ENCODE results near the gene VIP. TPM values are rescaled to one million over a fixed set of nuclear protein-coding genes. Genes with fewer than 3 reads are reported as not detected.

VIP gene
- total RNA-seq, 1 experiment from 2014 or later = not detected

DNA sequence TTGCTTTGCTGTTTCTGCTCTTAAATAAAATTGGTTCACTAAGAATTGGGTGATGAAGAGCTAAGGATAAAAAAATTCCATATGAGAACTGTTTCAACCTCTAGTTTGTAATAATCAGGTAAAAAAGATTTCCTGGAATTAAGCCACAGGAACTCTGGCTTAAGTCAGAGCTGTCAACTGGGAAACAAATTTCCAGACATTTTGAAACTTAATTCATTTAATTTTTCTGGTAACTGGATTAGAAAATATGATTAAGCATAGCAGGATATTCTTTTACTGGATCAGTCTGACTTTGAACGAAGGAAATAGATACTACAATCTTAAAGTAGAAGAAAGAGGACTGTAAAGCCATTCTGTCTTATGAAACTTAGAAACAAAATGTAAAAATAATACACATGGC, 1.3 kb upstream of the VIP start:
- TF ChIP-seq, protein P1, sequence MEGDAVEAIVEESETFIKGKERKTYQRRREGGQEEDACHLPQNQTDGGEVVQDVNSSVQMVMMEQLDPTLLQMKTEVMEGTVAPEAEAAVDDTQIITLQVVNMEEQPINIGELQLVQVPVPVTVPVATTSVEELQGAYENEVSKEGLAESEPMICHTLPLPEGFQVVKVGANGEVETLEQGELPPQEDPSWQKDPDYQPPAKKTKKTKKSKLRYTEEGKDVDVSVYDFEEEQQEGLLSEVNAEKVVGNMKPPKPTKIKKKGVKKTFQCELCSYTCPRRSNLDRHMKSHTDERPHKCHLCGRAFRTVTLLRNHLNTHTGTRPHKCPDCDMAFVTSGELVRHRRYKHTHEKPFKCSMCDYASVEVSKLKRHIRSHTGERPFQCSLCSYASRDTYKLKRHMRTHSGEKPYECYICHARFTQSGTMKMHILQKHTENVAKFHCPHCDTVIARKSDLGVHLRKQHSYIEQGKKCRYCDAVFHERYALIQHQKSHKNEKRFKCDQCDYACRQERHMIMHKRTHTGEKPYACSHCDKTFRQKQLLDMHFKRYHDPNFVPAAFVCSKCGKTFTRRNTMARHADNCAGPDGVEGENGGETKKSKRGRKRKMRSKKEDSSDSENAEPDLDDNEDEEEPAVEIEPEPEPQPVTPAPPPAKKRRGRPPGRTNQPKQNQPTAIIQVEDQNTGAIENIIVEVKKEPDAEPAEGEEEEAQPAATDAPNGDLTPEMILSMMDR (IDR thresholded peaks at IDR 0.05; ENCODE audit: unreplicated experiment) = no peak
- H3K27ac Mint-ChIP-seq (ENCODE audit: low read depth, unreplicated experiment) = no peak overlapping the region
- no peaks in the 10 kb centered on the region for H3K36me3 Mint-ChIP-seq (ENCODE audit: insufficient read depth, unreplicated experiment)
- POLR2A ChIA-PET = interaction anchor here (0.6 to 1.3 kb wide), 4 partner anchors 12 to 261 kb away, joined by 3 read pairs; no protein-coding TSS in a partner anchor
- DNase-seq (ENCODE audit: unreplicated experiment) = no peak
- no TSS peak for BruUV-seq (replicated peaks)
- no peaks in the 10 kb centered on the region for H3K9me3 Mint-ChIP-seq (ENCODE audit: unreplicated experiment)
- CTCF ChIA-PET = interaction anchor here (0.6 to 5.3 kb wide), 9 partner anchors 13 to 511 kb away, joined by 3 to 49 read pairs (median 5); no protein-coding TSS in a partner anchor
- H3K4me3 Mint-ChIP-seq (ENCODE audit: unreplicated experiment) = no peak overlapping the region
- intact Hi-C loops (cut with micrococcal nuclease) = loop anchor here (1.0 to 2.0 kb wide), 2 partner anchors 147 to 275 kb away; no protein-coding TSS in a partner anchor
- H3K27me3 Mint-ChIP-seq (ENCODE audit: insufficient read depth, unreplicated experiment) = peaks cover 41% of the 10 kb centered on the region
- H3K4me1 Mint-ChIP-seq (ENCODE audit: insufficient read depth, unreplicated experiment) = peaks cover 13% of the 10 kb centered on the region

DNA sequence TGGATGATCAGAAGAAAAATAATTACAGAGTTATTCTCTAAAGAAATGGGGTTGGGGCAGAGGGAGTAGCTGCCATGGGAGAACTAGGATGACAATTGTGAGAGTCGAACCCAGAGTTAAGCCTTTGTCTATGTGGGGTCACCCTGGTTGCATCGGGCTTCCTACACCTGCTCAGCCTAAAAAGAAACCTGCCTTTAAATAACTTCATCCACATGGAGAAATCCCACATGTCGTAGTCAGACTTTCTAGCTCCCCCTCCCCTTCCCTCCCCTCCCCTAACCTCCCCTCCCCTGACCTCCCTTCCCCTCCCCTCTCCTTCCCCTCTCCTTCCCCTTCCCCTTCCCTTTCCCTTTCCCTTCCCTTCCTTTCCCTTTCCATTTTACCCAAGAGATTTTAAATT, 14.7 kb downstream of the VIP start:
- Mint-ChIP-seq H3K9me3 (ENCODE audit: unreplicated experiment) (no peaks in the 10 kb centered on the region), H3K27ac (ENCODE audit: low read depth, unreplicated experiment) (no peak overlapping the region), H3K36me3 (ENCODE audit: insufficient read depth, unreplicated experiment) (no peaks in the 10 kb centered on the region), H3K4me3 (ENCODE audit: unreplicated experiment) (no peak overlapping the region), H3K27me3 (ENCODE audit: insufficient read depth, unreplicated experiment) (no peaks in the 10 kb centered on the region), H3K4me1 (ENCODE audit: insufficient read depth, unreplicated experiment) (no peaks in the 10 kb centered on the region)
- no peak for DNase-seq (ENCODE audit: unreplicated experiment)
- intact Hi-C loops (cut with micrococcal nuclease) = no loop called here
- ChIA-PET CTCF (no interaction called here), POLR2A (no interaction called here)
- TF ChIP-seq, protein P1 (IDR thresholded peaks at IDR 0.05; ENCODE audit: unreplicated experiment) = no peak
- BruUV-seq (replicated peaks) = no TSS peak

DNA sequence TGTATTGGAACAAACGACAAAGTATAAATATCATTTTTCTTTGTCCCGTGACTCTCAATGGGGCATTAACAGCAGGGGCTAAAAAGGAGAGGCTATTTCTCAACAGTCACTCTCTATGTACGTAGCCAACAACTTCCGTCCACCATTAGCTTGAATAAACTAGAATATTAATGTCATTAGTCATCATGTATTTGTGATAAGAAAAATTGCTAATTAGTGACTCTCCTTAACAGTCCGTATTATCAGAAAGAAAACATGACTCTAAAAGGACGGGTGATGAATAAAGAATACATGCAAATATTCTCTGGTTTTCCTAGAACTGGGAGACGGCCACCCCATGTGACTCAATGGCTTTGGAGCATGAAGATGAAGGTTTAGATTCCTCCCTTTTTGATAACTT, 18.6 kb downstream of the VIP start:
- ChIA-PET CTCF (no interaction called here), POLR2A (no interaction called here)
- intact Hi-C loops (cut with micrococcal nuclease) = no loop called here
- no peaks in the 10 kb centered on the region for H3K27me3 Mint-ChIP-seq (ENCODE audit: insufficient read depth, unreplicated experiment)
- H3K4me3 Mint-ChIP-seq (ENCODE audit: unreplicated experiment) = no peak overlapping the region
- TF ChIP-seq, protein P1 (IDR thresholded peaks at IDR 0.05; ENCODE audit: unreplicated experiment) = no peak
- DNase-seq (ENCODE audit: unreplicated experiment) = no peak
- no peaks in the 10 kb centered on the region for H3K4me1 Mint-ChIP-seq (ENCODE audit: insufficient read depth, unreplicated experiment)
- H3K27ac Mint-ChIP-seq (ENCODE audit: low read depth, unreplicated experiment) = no peak overlapping the region
- BruUV-seq (replicated peaks) = no TSS peak
- no peaks in the 10 kb centered on the region for H3K9me3 Mint-ChIP-seq (ENCODE audit: unreplicated experiment)
- no peaks in the 10 kb centered on the region for H3K36me3 Mint-ChIP-seq (ENCODE audit: insufficient read depth, unreplicated experiment)

DNA sequence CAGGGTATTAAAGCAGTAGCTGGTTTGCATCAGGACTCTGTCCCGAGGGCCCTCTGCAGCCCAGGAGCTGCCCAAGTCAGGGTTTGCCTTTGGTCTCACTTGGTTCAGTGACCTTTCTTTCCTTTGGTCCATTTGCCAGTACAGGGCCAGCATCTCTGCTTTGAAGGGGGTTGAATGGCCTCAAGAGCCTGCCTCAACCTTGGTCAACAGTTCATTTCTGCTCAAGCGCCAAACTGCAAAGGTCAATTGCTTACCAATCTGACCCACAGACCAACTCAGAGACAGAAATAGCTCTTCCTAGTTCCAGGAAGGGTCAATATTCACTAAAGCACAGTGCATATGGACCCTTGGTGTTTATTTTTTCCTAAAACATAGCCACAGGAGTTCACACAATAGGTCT, 19.4 kb downstream of the VIP start:
- Mint-ChIP-seq H3K36me3 (ENCODE audit: insufficient read depth, unreplicated experiment) (no peaks in the 10 kb centered on the region), H3K4me3 (ENCODE audit: unreplicated experiment) (no peak overlapping the region), H3K9me3 (ENCODE audit: unreplicated experiment) (no peaks in the 10 kb centered on the region), H3K27ac (ENCODE audit: low read depth, unreplicated experiment) (no peak overlapping the region), H3K4me1 (ENCODE audit: insufficient read depth, unreplicated experiment) (no peaks in the 10 kb centered on the region), H3K27me3 (ENCODE audit: insufficient read depth, unreplicated experiment) (no peaks in the 10 kb centered on the region)
- POLR2A ChIA-PET = no interaction called here
- TF ChIP-seq, protein P1 (IDR thresholded peaks at IDR 0.05; ENCODE audit: unreplicated experiment) = no peak
- intact Hi-C loops (cut with micrococcal nuclease) = no loop called here
- CTCF ChIA-PET = interaction anchor here (0.6 to 0.7 kb wide), 2 partner anchors 76 to 213 kb away, joined by 3 to 4 read pairs; no protein-coding TSS in a partner anchor
- DNase-seq (ENCODE audit: unreplicated experiment) = no peak
- no TSS peak for BruUV-seq (replicated peaks)

Data from MCF 10A (cell line).